DND-41 (cell line): Measurements from ENCODE around the gene MAGI1.

ENCODE experiments used
- ATAC-seq: fragments of 200-7000 bp; cut with Tn5 transposase; 3 replicates; pipeline ENCODE4 v1.9.1; 2021; ENCODE audit warnings: low read depth; ENCODE audit not compliant: insufficient read depth
- DNase-seq: peaks from one replicate; pipeline ENCODE4 v3.0.0-alpha.2; 2020
- H2AFZ ChIP-seq: 2 replicates; pipeline ENCODE4 v1.6.0; 2012; ENCODE audit warnings: low read depth, low read length
- H3K27ac ChIP-seq: 2 replicates; pipeline ENCODE4 v1.5.1; 2012; ENCODE audit warnings: low read length, inconsistent platforms
- H3K27me3 ChIP-seq: fragments of 200-600 bp; sonication (generic); 2 replicates; pipeline ENCODE4 v1.6.0; 2012; ENCODE audit warnings: low read length, mild to moderate bottlenecking, inconsistent platforms; ENCODE audit not compliant: insufficient read depth, poor library complexity
- H3K36me3 ChIP-seq: 2 replicates; pipeline ENCODE4 v1.5.1; 2012; ENCODE audit warnings: low read length, inconsistent platforms; ENCODE audit not compliant: insufficient read depth
- H3K4me1 ChIP-seq: 2 replicates; pipeline ENCODE4 v1.5.1; 2012; ENCODE audit warnings: mild to moderate bottlenecking, low read length; ENCODE audit not compliant: insufficient read depth
- H3K4me2 ChIP-seq: 2 replicates; pipeline ENCODE4 v1.6.0; 2012; ENCODE audit warnings: mild to moderate bottlenecking, moderate library complexity, low read length, inconsistent platforms; ENCODE audit not compliant: insufficient read depth
- H3K4me3 ChIP-seq, 2 experiments: fragments of 200-600 bp in 1 of 2; shearing (Covaris generic) in 1 of 2; 2 replicates each; pipeline ENCODE4 v1.5.1; 2012 to 2016; ENCODE audit warnings: inconsistent platforms in 2 of 2, low read length in 2 of 2, mild to moderate bottlenecking in 2 of 2, low read depth in 1 of 2, moderate library complexity in 1 of 2
- H3K79me2 ChIP-seq: 2 replicates; pipeline ENCODE4 v1.6.0; 2012; ENCODE audit warnings: low read length, inconsistent platforms; ENCODE audit not compliant: insufficient read depth
- H3K9ac ChIP-seq: 2 replicates; pipeline ENCODE4 v1.6.0; 2012; ENCODE audit warnings: low read depth, mild to moderate bottlenecking, inconsistent platforms, low read length, moderate library complexity
- H3K9me3 ChIP-seq: 2 replicates; pipeline ENCODE4 v1.5.1; 2012; ENCODE audit warnings: low read length, moderate library complexity, mild to moderate bottlenecking, inconsistent platforms; ENCODE audit not compliant: insufficient read depth, severe bottlenecking
- H4K20me1 ChIP-seq: 2 replicates; pipeline ENCODE4 v1.6.0; 2012; ENCODE audit warnings: low read length; ENCODE audit not compliant: insufficient read depth
- EZH2 ChIP-seq: IDR thresholded peaks from 3 replicates; pipeline ENCODE4 v1.6.1; 2012; ENCODE audit warnings: borderline replicate concordance, low read depth, mild to moderate bottlenecking, moderate library complexity, low read length, inconsistent platforms; ENCODE audit not compliant: severe bottlenecking
- TF ChIP-seq, protein P1 (sequence below): IDR thresholded peaks from 2 replicates; pipeline ENCODE4 v1.5.1; 2012; ENCODE audit warnings: borderline replicate concordance, low read length, moderate library complexity, mild to moderate bottlenecking; ENCODE audit not compliant: poor library complexity, severe bottlenecking; ENCODE audit errors: extremely low read depth

MAGI1 gene

GRCh38 chr3:65334045-65334665, 704.6 kb downstream of the MAGI1 start:
- Histone ChIP-seq H3K4me3 (no peak overlapping the region), H3K9me3 (no peaks in the 10 kb centered on the region)

DNA sequence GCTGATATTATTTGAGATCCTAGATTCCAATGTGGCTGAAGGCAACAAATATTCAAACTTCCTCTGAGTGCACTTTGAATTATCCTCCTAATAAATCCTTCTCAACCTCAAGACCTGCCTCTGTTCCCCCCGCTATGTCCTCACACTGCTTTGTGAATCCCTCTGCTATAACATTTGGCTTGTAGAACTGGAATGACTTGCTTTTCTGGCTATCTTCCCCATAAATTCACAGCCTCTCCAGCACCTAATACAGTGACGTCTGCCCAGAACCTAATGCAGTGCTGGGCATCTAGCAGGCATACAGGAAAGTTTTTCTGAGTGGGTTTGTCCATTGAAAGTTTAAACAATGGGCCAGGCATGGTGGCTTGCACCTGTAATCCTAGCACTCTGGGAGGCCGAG, 707.0 kb downstream of the MAGI1 start:
- Histone ChIP-seq H3K4me1 (no peaks in the 10 kb centered on the region), H3K9ac (no peak overlapping the region), H3K27ac (no peak overlapping the region), H3K9me3 (no peaks in the 10 kb centered on the region), H4K20me1 (no peaks in the 10 kb centered on the region), H3K79me2 (no peaks in the 10 kb centered on the region), H3K27me3 (no peaks in the 10 kb centered on the region), H2AFZ (no peak overlapping the region), H3K4me3 (no peak overlapping the region), H3K4me2 (no peak overlapping the region), H3K36me3 (no peaks in the 10 kb centered on the region)
- DNase-seq = no peak
- no peak for ATAC-seq
- TF ChIP-seq, protein P1, sequence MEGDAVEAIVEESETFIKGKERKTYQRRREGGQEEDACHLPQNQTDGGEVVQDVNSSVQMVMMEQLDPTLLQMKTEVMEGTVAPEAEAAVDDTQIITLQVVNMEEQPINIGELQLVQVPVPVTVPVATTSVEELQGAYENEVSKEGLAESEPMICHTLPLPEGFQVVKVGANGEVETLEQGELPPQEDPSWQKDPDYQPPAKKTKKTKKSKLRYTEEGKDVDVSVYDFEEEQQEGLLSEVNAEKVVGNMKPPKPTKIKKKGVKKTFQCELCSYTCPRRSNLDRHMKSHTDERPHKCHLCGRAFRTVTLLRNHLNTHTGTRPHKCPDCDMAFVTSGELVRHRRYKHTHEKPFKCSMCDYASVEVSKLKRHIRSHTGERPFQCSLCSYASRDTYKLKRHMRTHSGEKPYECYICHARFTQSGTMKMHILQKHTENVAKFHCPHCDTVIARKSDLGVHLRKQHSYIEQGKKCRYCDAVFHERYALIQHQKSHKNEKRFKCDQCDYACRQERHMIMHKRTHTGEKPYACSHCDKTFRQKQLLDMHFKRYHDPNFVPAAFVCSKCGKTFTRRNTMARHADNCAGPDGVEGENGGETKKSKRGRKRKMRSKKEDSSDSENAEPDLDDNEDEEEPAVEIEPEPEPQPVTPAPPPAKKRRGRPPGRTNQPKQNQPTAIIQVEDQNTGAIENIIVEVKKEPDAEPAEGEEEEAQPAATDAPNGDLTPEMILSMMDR = no peak
- no peak for TF ChIP-seq EZH2

More at GRCh38 chr3:65334045-65334665, 704.6 kb downstream of the MAGI1 start:
- no peak overlapping the region for H3K27ac ChIP-seq
- H3K27me3 ChIP-seq = no peaks in the 10 kb centered on the region
- H3K9ac ChIP-seq = no peak overlapping the region
- no peak for TF ChIP-seq EZH2
- TF ChIP-seq, protein P1 = peak; percentile 20
- H3K79me2 ChIP-seq = no peaks in the 10 kb centered on the region
- H3K36me3 ChIP-seq = no peaks in the 10 kb centered on the region
- no peaks in the 10 kb centered on the region for H3K4me1 ChIP-seq
- DNase-seq = no peak
- no peak for ATAC-seq
- H2AFZ ChIP-seq = no peak overlapping the region
- H3K4me2 ChIP-seq = no peak overlapping the region
- H4K20me1 ChIP-seq = no peaks in the 10 kb centered on the region

DNA sequence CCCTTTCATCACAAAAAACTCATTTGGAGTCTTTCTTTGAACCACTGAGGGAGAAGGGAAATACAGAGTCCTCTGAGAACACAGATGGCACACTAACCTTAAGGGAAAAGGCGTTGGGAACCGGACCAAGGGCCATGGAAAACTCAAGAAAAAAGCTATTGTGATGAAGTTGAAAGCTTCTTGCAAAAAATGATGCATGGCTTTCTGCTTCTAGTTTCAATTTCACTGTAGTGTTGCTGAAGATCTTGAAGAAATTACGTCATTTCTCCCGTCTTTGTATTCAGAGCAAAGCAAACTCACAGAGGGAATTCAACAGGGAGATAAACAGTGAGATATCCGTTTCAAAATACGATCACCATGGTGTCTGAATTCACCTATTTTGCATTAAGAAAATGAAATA, 708.6 kb downstream of the MAGI1 start:
- no peak overlapping the region for H3K4me2 ChIP-seq
- H3K9me3 ChIP-seq = no peaks in the 10 kb centered on the region
- ATAC-seq = no peak
- H3K27ac ChIP-seq = no peak overlapping the region
- no peaks in the 10 kb centered on the region for H3K27me3 ChIP-seq
- H3K4me3 ChIP-seq = no peak overlapping the region
- H3K79me2 ChIP-seq = no peaks in the 10 kb centered on the region
- no peak overlapping the region for H3K9ac ChIP-seq
- no peaks in the 10 kb centered on the region for H3K4me1 ChIP-seq
- DNase-seq = no peak
- no peak for TF ChIP-seq EZH2
- TF ChIP-seq, protein P1 = no peak
- no peaks in the 10 kb centered on the region for H3K36me3 ChIP-seq
- H4K20me1 ChIP-seq = no peaks in the 10 kb centered on the region
- no peak overlapping the region for H2AFZ ChIP-seq
